SK-N-SH treated with all-trans-retinoic acid at 6 μM for 48 hours (cell line): ENCODE measurements around the gene GCNT2.
"Not testable (repeated sequence)": the region's sequence is repeated elsewhere in the genome, so short reads cannot be mapped to it uniquely, and the experiment has no call there.

ENCODE experiments used
- ATAC-seq: fragments of 200-7000 bp; cut with Tn5 transposase; 3 replicates; pipeline ENCODE4 v1.9.1; 2020; ENCODE audit warnings: mild to moderate bottlenecking, moderate library complexity
- ARNTL ChIP-seq: fragments of 450-650 bp; formaldehyde crosslinking; IDR thresholded peaks from 2 replicates; pipeline ENCODE4 v1.5.0; 2020; ENCODE audit warnings: low read depth, mild to moderate bottlenecking, moderate library complexity, borderline replicate concordance
- BACH2 ChIP-seq: fragments of 250-450 bp; sonication (Bioruptor Pico); IDR thresholded peaks from 2 replicates; pipeline ENCODE4 v1.9.0; 2021; ENCODE audit warnings: mild to moderate bottlenecking, borderline replicate concordance
- CSDC2 ChIP-seq: fragments of 250-450 bp; sonication (Bioruptor Pico); IDR thresholded peaks from 2 replicates; pipeline ENCODE4 v1.5.0; 2020; ENCODE audit warnings: mild to moderate bottlenecking, moderate library complexity
- ESRRG ChIP-seq: fragments of 250-450 bp; sonication (Bioruptor Pico); IDR thresholded peaks from 2 replicates; pipeline ENCODE4 v1.6.1; 2021; ENCODE audit warnings: mild to moderate bottlenecking
- GLIS3 ChIP-seq: fragments of 250-450 bp; sonication (Bioruptor Pico); IDR thresholded peaks from 2 replicates; pipeline ENCODE4 v1.5.0; 2020; ENCODE audit warnings: mild to moderate bottlenecking, moderate library complexity
- OSR1 ChIP-seq: fragments of 250-450 bp; sonication (Bioruptor Pico); IDR thresholded peaks from 2 replicates; pipeline ENCODE4 v1.8.0; 2022; ENCODE audit warnings: moderate library complexity, mild to moderate bottlenecking, inconsistent platforms
- PPARA ChIP-seq: fragments of 250-450 bp; sonication (Bioruptor Pico); IDR thresholded peaks from 2 replicates; pipeline ENCODE4 v1.5.0; 2020; ENCODE audit warnings: mild to moderate bottlenecking, borderline replicate concordance
- RARB ChIP-seq: fragments of 250-450 bp; sonication (Bioruptor Pico); IDR thresholded peaks from 2 replicates; pipeline ENCODE4 v1.8.0; 2021; ENCODE audit warnings: mild to moderate bottlenecking, moderate library complexity
- SNAI2 ChIP-seq: fragments of 250-450 bp; sonication (Bioruptor Pico); IDR thresholded peaks from 2 replicates; pipeline ENCODE4 v1.5.0; 2020; ENCODE audit warnings: mild to moderate bottlenecking, moderate library complexity
- TCF4 ChIP-seq: fragments of 250-450 bp; sonication (Bioruptor Pico); IDR thresholded peaks from 2 replicates; pipeline ENCODE4 v1.8.0; 2021; ENCODE audit warnings: mild to moderate bottlenecking, moderate library complexity, borderline replicate concordance
- TOX ChIP-seq: fragments of 250-450 bp; sonication (Bioruptor Pico); IDR thresholded peaks from 2 replicates; pipeline ENCODE4 v1.8.0; 2021; ENCODE audit warnings: mild to moderate bottlenecking, moderate library complexity, borderline replicate concordance
- TSHZ2 ChIP-seq: fragments of 250-450 bp; sonication (Bioruptor Pico); IDR thresholded peaks from 2 replicates; pipeline ENCODE4 v1.5.0; 2020; ENCODE audit warnings: mild to moderate bottlenecking, moderate library complexity
- ZC3H10 ChIP-seq: fragments of 250-450 bp; sonication (Bioruptor Pico); IDR thresholded peaks from 2 replicates; pipeline ENCODE4 v1.5.1; 2021; ENCODE audit warnings: mild to moderate bottlenecking, moderate library complexity
- ZFP3 ChIP-seq: fragments of 250-450 bp; sonication (Bioruptor Pico); IDR thresholded peaks from 2 replicates; pipeline ENCODE4 v1.5.0; 2020; ENCODE audit warnings: mild to moderate bottlenecking, moderate library complexity
- ZNF565 ChIP-seq: fragments of 450-650 bp; formaldehyde crosslinking; conservative IDR thresholded peaks from 2 replicates; pipeline ENCODE4 v1.5.0; 2020; ENCODE audit warnings: low read depth, mild to moderate bottlenecking, moderate library complexity
- ZNF70 ChIP-seq: fragments of 450-650 bp; formaldehyde crosslinking; IDR thresholded peaks from 2 replicates; pipeline ENCODE4 v1.5.0; 2020; ENCODE audit warnings: mild to moderate bottlenecking, moderate library complexity
- ZNF8 ChIP-seq: fragments of 450-650 bp; formaldehyde crosslinking; IDR thresholded peaks from 2 replicates; pipeline ENCODE4 v1.5.0; 2020; ENCODE audit warnings: mild to moderate bottlenecking, moderate library complexity
- TF ChIP-seq, protein P1 (sequence below): fragments of 250-450 bp; sonication (Bioruptor Pico); IDR thresholded peaks from 2 replicates; pipeline ENCODE4 v1.8.0; 2020; ENCODE audit warnings: mild to moderate bottlenecking, moderate library complexity, borderline replicate concordance
- TF ChIP-seq, protein P2 (sequence below): fragments of 250-450 bp; sonication (Bioruptor Pico); IDR thresholded peaks from 2 replicates; pipeline ENCODE4 v1.5.1; 2020; ENCODE audit warnings: low read depth, mild to moderate bottlenecking, moderate library complexity
- TF ChIP-seq, protein P3 (sequence below): fragments of 250-450 bp; sonication (Bioruptor Pico); IDR thresholded peaks from 2 replicates; pipeline ENCODE4 v1.5.1; 2021; ENCODE audit warnings: mild to moderate bottlenecking, moderate library complexity

GCNT2 gene

GRCh38 chr6:10576226-10576625 lies 55.1 kb downstream of the GCNT2 start (continued):
- TF ChIP-seq, protein P1, sequence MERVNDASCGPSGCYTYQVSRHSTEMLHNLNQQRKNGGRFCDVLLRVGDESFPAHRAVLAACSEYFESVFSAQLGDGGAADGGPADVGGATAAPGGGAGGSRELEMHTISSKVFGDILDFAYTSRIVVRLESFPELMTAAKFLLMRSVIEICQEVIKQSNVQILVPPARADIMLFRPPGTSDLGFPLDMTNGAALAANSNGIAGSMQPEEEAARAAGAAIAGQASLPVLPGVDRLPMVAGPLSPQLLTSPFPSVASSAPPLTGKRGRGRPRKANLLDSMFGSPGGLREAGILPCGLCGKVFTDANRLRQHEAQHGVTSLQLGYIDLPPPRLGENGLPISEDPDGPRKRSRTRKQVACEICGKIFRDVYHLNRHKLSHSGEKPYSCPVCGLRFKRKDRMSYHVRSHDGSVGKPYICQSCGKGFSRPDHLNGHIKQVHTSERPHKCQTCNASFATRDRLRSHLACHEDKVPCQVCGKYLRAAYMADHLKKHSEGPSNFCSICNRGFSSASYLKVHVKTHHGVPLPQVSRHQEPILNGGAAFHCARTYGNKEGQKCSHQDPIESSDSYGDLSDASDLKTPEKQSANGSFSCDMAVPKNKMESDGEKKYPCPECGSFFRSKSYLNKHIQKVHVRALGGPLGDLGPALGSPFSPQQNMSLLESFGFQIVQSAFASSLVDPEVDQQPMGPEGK, result no peak
- TF ChIP-seq CSDC2 (CRISPR knock-in tag) (no peak), ZNF70 (CRISPR knock-in tag) (no peak)

- no peak for TF ChIP-seq ESRRG (CRISPR knock-in tag)
- TF ChIP-seq ZC3H10 (CRISPR knock-in tag), result no peak
- no peak for TF ChIP-seq GLIS3 (CRISPR knock-in tag)
- no peak for TF ChIP-seq ZNF565 (CRISPR knock-in tag)
- no peak for TF ChIP-seq TSHZ2 (CRISPR knock-in tag)
- no peak for TF ChIP-seq BACH2 (CRISPR knock-in tag)
- no peak for TF ChIP-seq ZFP3 (CRISPR knock-in tag)
- no peak for TF ChIP-seq ZNF8 (CRISPR knock-in tag)
- no peak for TF ChIP-seq SNAI2 (CRISPR knock-in tag)
- no peak for ATAC-seq
These were observed 56.0 kb downstream of the GCNT2 start for GRCh38 chr6:10577112-10577511.

DNA sequence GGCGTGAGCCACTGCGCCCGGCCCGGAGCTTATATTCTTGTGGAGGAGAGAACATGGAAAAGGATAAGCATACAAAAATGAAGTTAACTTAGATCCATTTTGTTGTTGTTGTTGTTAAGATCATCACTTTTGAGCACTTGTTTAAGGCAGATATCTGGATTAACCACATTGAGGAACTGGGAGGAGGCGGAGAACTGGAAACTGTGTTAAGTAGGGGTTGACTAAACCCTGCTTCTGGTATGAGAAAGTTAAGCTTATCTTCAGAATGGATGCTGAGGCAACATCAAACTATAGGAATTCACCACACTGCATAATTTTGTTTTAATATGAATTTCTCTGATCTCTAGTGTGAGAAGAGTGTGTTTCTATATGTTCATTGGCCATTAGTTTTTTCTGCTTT lies 57.6 kb downstream of the GCNT2 start:
- no peak for ATAC-seq
- no peak for TF ChIP-seq OSR1 (CRISPR knock-in tag)
- TF ChIP-seq TSHZ2 (CRISPR knock-in tag), result no peak

DNA sequence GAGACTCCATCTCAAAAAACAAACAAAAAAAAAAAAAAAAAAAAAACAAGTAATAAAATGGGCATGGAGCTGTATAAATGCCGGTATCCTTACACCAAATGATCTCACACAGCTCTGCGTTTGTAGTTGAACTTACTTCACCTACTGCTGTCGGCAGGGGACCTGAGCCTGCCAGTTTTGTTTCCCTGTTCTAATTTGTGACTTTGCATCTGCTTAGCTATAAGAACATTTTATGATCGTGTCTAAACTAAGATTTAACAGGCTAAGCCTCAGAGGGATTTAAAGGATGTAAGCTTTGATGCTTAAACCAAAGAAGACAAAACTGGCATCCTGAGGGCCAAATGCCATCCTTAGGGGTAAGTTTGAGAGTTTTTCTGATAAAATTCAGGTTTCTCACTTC lies 58.7 kb downstream of the GCNT2 start:
- TF ChIP-seq, protein P2, sequence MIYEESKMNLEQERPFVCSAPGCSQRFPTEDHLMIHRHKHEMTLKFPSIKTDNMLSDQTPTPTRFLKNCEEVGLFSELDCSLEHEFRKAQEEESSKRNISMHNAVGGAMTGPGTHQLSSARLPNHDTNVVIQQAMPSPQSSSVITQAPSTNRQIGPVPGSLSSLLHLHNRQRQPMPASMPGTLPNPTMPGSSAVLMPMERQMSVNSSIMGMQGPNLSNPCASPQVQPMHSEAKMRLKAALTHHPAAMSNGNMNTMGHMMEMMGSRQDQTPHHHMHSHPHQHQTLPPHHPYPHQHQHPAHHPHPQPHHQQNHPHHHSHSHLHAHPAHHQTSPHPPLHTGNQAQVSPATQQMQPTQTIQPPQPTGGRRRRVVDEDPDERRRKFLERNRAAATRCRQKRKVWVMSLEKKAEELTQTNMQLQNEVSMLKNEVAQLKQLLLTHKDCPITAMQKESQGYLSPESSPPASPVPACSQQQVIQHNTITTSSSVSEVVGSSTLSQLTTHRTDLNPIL, result no peak
- no peak for TF ChIP-seq OSR1 (CRISPR knock-in tag)
- TF ChIP-seq ZNF565 (CRISPR knock-in tag), result no peak
- TF ChIP-seq PPARA, result no peak
- no peak for TF ChIP-seq GLIS3 (CRISPR knock-in tag)
- TF ChIP-seq, protein P1, result no peak
- TF ChIP-seq TOX (CRISPR knock-in tag), result no peak
- ATAC-seq, result no peak

GRCh38 chr6:10580570-10580969 lies 59.4 kb downstream of the GCNT2 start:
- ATAC-seq, result no peak
- TF ChIP-seq, protein P1, result no peak
- no peak for TF ChIP-seq TOX (CRISPR knock-in tag)
- no peak for TF ChIP-seq PPARA
- no peak for TF ChIP-seq ZC3H10 (CRISPR knock-in tag)
- TF ChIP-seq ZFP3 (CRISPR knock-in tag), result no peak
- TF ChIP-seq TCF4 (CRISPR knock-in tag), result no peak
- TF ChIP-seq, protein P3, sequence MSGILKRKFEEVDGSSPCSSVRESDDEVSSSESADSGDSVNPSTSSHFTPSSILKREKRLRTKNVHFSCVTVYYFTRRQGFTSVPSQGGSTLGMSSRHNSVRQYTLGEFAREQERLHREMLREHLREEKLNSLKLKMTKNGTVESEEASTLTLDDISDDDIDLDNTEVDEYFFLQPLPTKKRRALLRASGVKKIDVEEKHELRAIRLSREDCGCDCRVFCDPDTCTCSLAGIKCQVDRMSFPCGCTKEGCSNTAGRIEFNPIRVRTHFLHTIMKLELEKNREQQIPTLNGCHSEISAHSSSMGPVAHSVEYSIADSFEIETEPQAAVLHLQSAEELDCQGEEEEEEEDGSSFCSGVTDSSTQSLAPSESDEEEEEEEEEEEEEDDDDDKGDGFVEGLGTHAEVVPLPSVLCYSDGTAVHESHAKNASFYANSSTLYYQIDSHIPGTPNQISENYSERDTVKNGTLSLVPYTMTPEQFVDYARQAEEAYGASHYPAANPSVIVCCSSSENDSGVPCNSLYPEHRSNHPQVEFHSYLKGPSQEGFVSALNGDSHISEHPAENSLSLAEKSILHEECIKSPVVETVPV (CRISPR knock-in tag), result no peak
- no peak for TF ChIP-seq CSDC2 (CRISPR knock-in tag)
- no peak for TF ChIP-seq RARB (CRISPR knock-in tag)
- TF ChIP-seq OSR1 (CRISPR knock-in tag), result no peak
- no peak for TF ChIP-seq ARNTL

GRCh38 chr6:10581402-10581801 lies 60.3 kb downstream of the GCNT2 start:
- not testable (repeated sequence) for ATAC-seq
